Stimulated activated CD8-positive, alpha-beta memory T cell treated with anti-CD3 and anti-CD28 coated beads, Interleukin-7, amount 100 ng/mL, for 24 hours (primary cell): ENCODE data around the gene NEAT1.
"Not testable (repeated sequence)": the region's sequence is repeated elsewhere in the genome, so short reads cannot be mapped to it uniquely, and the experiment has no call there.

Experiments
- DNase-seq: peaks from one replicate; pipeline ENCODE4 v3.0.0-alpha.2; 2020; ENCODE audit warnings: low read depth

Gene NEAT1

DNA sequence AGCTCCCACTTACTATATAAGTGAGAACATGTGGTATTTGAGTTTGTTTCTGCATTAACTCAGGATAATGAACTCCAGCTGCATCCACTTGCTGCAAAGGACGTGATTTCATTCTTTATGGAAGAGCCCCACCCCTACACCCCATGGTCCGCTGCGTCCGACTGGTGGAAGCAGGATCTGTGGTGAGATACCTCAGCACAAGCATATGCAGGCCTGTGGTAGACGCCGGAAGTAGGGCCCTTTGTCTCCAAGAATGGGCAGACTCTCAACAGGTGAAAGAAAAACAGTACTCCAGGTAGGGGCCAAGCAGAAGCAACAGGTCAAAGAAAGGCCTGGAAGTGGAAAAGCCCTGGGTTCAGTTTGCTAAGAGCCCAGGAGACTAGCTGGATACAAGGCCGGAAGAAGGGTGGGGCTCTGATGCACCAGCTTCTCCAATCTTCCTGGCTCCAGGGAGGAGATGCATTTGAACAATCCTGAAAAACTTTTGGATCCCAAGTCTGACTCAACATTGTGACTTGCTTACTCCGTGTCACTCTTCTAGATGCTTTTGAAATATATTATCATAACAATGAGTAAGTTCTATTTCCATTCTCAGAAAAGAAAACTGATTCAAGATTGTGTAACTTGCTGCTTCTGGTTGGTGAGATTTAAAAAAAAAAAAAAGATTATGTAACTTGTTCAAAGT lies 30.4 kb downstream of the NEAT1 start:
- DNase-seq, result no peak

DNA sequence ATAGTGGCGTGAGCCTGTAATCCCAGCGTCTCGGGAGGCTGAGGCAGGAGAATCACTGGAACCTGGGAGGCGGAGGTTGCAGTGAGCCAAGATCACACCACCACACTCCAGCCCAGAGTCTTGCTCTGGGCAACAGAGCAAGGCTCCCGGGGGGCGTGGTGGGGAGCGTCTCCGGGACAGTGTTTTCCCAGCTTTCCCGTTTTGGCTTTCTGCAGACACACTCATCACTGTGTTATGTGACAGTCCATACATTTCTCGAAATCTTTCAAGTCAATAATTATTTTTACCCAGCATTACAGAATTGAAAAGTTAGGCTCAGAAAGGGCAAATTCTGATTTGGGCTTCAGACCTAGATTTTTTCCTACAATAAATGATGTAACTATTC lies 31.7 kb downstream of the NEAT1 start:
- DNase-seq, result no peak

DNA sequence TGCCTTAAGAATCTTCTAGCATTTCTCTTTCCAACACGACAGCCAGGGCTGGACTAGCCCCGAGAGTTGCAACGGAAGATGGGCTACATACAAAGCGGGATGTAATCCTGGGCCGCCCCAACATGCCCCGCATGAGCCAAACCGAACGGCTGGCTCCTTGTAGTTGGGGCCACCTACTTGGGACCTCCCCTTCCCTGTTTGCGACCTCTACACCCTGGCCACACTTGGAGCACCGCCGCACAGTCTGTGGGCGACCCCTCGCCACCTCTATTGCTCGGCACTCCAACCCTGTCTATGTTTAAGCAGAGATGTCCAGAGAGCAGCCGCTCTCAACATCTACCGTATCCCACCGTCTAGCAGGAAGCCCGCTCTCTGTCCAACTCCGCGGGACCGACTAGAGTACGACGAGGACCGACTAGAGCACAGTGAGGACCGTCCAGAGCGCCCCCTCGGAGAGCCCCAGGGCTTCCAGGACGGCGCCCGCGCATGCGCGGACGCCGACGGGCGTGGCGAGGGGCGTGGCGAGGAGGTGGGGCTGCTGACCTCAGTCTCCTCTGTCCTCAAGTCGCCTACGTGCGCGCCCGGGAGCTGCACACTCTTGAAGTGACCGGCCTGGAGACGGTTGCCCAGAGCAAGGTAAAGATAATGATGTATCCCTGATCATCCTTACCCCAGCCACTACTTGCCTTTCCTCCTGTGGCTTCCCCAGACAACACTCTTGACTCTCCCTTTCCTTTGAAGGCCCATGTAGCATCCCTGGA lies 32.3 kb downstream of the NEAT1 start:
- DNase-seq, result peak; percentile 65

DNA sequence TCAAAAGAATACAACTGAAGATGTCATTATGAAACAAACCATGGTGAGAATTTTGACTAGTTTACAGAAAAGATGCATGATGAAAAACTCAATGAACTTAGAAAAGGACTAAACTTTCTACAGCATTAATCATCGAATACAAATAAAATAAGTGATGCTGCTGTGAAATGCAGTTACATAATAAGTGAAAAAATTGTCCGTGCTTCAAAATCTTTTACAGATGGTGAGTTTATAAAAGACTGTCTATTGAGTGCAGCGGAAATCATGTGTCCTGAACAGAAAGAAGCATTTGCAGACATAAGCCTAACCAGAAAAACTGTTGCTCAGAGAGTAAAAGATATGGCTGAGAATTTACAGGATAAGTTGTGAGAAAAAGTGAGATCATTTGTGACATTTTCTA lies 33.8 kb downstream of the NEAT1 start:
- no peak for DNase-seq

DNA sequence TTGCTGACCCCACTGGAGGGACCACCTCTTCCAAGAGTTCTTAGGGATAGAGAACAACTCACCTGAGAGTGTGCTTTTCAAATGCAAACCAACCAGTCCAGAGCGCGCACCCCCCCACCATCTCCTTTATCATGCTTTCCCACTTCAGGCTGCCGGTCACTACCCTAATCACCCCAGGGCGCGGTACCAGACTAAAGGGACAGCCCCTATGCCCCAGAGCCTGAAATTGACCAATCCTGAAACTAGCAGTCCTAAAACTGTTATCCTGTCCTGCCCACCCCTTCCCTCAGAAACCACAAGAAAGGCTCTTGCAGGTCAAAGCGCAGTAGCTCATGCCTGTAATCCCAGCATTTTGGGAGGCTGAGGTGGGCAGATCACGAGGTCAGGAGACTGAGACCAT lies 37.0 kb downstream of the NEAT1 start:
- DNase-seq, result no peak

DNA sequence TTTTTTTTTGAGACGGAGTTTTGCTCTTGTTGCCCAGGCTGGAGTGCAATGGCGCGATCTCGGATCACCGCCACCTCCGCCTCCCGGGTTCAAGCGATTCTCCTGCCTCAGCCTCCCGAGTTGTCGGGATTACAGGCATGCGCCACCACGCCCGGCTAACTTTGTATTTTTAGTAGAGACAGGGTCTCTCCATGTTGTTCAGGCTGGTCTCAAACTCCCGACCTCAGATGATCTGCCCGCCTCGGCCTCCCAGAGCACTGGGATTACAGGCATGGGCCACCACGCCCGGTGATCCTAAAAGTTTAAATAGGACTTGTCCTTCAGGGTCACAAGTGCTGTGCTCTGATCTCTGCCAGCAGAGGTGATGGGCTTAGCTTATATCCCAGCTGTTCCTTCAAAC lies 42.9 kb downstream of the NEAT1 start:
- DNase-seq, result not testable (repeated sequence)

DNA sequence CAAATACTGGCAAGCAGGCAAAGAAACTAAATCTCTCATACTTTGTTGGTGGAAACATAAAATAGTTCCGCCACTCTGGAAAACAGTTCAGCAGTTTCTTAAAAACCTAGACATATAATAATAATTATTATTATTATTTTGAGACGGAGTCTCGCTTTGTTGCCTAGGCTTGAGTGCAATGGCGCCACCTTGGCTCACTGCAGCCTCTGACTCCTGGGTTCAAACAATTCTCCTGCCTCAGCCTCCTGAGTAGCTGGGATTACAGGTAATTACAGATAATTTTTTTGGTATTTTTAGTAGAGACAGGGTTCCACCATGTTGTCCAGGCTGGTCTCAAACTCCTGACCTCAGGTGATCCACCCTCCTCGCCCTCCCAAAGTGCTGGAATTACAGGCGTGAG lies 44.7 kb downstream of the NEAT1 start:
- DNase-seq, result not testable (repeated sequence)

DNA sequence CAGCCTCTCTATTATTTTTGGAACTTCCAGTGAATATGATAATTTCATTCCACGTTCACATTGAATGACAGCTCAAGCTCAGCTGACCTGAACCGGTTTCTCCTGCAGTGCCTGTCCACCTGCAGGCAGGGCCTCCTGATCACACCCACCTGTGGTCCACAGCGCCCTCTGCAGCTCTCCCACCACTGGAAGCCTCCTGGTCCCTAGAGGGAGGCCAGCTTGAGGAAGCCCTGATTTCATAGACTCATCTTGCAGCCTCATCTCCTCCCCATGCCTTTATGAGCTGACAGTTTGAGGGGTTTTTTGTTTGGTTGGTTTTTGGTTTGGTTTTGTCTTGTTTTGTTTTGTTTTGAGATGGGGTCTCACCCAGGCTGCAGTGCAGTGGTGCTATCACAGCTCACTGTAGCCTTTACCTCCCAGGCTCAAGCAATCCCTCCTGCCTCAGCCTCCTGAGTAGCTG lies 46.3 kb downstream of the NEAT1 start:
- DNase-seq, result no peak

DNA sequence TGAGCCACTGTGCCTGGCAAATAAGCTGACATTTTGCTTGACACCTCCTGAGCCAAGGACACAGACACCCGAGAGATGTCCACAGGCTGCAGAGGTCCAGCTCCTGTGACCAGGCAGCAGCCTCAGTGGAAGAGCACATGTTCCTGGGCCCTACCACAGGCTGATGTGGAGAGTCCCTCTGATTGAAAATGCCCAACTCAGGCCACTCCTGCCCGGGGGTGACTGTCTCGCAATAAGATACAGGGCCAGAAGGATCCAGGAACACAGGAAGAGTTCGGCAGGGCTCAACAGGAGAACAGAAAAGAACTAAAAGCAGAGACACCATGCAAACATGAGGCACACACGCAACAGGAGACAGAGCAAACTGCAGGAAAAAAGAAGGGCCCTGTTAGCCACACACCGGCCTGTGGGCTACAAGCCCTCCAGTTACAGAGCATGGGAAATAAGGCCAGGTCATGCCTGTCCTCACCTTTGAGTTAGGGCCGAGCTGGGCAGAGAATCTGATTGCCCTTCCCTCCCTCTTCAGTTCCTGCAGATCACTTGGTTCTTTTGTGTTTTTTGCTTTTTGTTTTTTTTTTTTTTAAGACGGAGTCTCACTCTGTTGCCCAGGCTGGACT lies 47.9 kb downstream of the NEAT1 start:
- DNase-seq, result no peak

DNA sequence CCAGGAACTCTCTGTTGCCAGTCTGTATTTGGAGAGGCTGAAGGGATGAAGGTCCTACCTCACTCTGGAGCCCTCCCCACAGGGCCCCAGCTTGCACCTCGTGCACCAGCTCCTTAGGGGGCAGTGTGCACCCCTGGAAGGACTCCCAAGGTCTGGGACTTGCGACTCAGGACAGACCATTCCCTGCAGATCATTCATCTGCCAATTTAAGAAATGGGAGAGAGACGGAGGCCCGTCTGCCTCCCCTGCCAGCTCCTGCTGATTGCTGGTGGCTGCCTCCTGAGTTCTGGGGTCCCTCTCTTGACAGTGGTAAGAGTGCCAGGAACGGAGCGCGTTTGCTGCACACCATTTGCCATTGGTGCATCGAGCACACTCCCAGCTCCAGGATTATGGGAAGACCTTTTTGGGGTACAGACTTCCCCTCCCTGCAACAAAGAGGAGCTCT lies 48.9 kb downstream of the NEAT1 start:
- DNase-seq, result no peak

DNA sequence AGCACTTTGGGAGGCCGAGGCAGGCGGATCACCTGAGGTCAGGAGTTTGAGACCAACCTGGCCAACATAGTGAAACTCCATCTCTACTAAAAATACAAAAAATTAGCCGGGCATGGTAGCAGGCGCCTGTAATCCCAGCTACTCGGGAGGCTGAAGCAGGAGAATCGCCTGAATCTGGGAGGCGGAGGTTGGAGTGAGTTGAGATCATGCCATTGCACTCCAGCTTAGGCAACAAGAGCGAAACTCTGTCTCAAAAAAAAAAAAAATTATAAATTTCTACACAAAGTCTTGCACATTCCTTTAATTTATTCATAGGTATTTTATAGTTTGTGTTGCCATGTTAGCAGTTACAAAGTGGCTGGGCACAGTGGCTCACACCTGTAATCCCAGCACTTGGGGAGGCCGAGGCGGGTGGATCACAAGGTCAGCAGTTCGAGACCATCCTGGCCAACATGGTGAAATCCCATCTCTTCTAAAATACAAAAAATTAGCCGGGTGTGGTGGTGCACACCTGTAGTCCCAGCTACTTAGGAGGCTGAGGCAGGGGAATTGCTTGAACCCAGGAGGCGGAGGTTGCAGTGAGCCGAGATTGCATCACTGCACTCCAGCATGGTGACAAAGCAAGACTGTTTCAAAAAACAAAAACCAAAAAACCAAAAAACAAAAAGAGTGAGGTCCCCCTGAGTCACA lies 50.1 kb downstream of the NEAT1 start:
- not testable (repeated sequence) for DNase-seq

DNA sequence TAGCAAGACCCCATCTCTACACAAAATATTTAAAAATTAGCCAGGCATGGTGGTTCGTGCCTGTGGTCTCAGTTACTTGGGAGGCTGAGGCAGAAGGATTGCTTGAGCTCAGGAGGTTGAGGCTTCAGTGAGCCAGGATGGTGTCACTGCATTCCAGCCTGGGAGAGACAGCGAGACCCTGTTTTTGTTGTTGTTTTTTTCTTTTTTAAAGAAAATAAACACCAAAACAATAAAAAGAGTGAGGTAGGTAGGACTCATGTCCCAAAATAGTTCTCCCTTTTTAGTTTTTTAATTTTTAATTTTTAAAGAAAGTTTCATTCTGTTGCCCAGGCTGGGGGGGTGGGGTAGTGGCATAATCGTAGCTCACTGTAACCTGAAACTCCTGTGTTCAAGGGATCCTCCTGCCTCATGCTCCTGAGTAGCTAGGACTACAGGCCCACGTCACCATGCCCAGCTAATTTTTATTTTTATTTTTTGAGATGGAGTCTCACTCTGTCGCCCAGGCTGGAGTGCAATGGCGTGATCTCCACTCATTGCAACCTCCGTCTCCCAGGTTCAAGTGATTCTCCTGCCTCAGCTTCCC lies 50.8 kb downstream of the NEAT1 start:
- DNase-seq, result no peak

DNA sequence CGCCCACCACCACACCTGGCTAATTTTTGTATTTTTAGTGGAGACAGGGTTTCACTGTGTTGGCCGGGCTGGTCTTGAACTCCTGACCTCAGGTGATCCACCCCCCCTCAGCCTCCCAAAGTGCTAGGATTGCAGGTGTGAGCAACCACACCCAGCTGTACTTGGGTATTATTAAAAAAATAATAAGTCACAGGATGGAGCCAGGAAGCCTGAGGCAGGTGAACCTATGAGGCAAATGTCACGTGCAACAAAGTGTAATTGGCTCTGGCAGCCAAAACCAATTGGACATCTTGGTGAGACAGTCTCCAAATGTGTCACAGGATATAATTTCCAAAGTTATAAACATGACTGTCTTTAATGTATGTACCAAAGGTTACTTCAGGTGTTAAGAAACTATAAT lies 52.3 kb downstream of the NEAT1 start:
- DNase-seq, result no peak

DNA sequence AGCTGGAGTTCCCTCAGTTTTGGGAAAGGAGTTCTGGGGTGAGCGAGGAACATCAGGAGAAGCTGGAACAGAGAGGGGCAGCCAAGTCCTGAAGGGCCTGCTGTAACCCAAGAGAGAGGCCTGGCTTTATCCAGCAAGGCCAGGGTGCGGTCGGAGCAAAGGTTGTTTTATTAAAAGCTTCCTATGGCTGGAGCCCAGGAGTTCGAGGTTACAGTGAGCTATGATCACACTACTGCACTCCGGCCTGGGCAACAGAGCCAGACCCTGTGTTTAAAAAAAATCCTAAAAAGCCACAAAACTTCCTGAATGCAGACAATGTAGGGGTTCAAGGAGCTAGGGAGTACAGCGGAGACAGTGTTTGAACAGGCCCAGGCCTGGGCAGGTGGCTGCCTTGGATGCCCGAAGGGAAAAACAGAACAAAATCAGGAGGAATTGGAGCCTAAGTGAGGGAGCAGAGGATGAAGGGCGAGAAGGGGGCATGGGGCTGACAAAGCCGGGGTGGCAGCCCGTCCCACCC lies 54.1 kb downstream of the NEAT1 start:
- DNase-seq, result no peak

DNA sequence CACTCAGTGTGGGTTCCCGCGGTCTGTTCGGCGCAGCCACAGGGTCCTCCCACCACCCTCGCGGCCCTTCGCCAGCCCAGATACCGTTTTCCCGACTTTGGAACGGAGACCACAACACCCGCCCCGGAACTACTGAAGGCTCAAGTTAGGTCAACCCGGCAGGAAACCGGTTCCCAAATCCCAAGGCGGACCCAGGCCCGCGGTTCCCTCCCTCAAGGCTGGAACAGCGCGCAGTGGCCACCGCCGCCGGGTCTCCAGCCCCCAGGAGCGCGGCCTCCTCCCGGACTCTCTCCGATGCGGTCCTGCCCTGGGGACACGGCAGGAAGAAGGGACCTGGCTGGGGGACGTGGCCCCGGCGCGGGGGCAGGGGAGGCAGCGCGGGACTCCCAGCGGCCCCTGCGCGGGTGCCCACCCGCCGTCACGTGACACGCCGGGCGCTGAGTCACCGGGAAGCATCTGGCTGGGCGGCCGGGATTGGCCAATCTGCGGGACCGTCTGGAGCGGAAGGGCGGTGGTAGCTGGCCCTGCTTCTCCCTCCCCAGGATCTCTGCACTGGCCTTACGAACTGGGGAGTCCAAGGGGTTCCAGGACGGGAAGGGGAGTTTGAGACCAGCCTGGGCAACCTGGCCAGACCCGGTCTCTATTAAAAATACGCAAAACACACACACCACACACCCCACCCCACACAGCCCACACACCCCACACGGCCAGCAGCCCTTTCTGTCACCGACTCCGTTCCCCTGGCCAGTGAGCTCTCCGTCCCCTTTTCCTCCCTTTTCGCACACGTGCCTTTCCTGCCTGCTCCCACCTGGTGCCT lies 54.8 kb downstream of the NEAT1 start:
- DNase-seq, result peak; percentile 88

DNA sequence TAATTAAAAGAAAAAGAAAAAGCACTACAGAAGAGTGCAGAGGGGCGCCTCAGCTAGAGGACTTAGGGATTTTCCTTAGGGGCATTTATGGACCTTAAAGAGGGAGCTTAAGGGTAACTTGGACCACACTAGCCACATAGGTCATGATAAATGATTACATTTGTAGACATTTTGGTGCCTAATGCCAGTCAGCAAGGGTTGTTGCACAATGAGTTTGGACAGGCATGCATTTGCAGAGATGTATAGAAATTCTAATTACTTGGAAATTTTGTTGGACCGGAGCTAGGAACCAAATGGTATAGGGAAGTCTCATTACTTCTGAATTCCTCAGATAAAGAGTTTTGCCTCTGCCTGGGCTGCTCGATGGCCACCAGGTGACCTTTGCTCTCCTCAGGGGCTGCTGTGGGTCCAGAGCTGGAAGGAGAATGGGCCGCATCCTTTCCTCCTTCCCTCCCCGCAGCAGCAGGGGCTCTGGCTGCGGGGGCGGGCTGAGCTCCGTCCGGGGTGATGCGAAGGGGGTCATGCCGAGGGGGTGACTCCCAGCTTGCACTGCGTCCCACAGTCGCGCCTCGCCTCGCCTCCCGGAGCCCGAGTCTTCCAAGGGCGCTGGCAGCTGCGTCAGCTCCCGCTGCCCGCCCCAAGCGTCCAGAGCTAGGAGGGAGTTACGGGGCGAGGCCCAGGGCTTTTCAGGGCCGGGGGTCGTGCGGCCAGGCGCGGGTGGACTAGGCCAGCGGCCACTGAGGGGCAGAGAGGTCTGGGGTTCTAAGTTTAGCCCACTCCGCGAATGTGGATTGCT lies 56.0 kb downstream of the NEAT1 start:
- no peak for DNase-seq

DNA sequence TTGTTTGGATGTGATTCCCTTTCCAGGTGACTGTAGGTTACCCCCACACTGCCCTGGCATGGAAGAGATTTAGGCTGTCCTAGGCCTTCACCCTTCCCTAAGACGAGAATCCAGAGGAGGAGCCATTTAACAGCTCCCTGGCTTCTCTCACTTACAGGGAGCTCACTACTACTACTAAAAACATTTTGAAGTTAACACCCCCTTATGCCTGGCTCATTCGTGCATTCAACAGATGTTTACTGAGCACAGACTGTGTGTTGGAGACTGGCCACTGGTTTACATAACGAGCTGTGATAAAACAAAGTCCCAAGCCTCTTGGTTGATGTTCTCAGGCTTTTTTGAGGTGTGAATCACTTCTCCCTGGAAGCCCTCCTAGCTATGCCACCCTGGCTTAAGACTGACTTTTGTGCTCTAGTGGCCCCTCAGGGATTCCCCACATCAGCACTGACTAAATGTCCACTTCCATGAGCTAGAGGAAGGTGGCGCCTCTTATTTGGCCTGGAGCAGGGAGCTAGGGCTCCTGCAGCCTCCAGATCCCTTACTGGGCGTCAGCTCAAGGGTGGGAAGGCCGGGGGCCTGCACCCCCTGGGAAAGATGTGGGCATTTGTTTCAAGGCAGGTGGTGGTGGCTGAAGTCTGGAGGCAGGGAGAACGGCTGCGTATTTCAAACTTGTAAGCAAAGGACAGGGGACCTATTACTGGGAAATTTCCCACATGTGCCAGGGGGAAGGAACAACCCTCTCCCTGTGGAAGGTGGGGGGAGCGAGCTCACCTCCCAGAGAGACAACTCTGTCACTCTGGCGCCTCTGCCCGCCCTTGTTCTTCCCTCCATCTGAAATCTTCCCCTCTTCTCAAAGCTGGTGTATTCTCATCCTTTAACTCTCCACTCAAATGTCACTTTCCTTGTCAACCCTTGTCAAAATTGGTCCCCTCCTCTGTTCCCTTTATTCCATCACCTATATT lies 56.9 kb downstream of the NEAT1 start:
- DNase-seq, result no peak

DNA sequence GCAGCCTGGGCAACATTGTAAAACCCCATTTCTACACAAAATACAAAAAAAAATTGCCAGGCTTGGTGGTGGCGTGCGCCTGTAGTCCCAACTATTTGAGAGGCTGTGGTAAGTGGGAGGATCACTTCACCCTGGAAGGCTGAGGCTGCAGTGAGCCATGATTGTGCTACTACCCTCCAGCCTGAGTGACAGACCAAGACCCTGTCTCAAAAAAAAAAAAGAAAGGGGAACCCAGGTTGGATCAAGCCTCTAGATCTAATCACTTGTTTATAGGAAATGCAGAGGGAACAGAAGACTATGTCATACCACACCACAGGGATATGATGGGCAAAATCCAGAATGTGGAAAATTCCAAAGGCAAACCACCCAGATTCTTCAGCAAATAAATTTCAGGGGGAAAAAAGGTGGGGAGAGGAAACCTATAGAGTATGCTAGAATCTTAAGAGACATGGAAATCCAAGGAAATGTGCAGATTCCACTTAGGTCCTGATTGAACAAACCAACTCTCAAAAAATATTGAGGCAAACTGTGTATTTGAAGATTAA lies 59.8 kb downstream of the NEAT1 start:
- DNase-seq, result no peak

DNA sequence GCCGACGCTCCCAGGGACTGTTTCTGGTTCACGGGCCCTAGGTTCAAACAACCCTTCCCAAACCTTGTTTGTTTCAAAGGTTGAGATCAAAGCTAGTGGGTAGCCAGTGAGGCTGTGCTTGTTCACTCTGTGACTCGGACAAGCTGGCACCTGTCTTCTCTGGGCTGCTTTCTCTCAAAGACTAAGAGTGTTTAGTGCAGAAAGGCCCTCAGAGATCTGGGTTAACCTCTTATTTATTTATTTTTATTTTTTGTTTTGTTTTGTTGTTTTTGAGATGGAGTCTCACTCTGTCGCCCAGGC lies 63.3 kb downstream of the NEAT1 start:
- DNase-seq, result no peak
